Measurements from ENCODE around the gene PDLIM1.

DNA sequence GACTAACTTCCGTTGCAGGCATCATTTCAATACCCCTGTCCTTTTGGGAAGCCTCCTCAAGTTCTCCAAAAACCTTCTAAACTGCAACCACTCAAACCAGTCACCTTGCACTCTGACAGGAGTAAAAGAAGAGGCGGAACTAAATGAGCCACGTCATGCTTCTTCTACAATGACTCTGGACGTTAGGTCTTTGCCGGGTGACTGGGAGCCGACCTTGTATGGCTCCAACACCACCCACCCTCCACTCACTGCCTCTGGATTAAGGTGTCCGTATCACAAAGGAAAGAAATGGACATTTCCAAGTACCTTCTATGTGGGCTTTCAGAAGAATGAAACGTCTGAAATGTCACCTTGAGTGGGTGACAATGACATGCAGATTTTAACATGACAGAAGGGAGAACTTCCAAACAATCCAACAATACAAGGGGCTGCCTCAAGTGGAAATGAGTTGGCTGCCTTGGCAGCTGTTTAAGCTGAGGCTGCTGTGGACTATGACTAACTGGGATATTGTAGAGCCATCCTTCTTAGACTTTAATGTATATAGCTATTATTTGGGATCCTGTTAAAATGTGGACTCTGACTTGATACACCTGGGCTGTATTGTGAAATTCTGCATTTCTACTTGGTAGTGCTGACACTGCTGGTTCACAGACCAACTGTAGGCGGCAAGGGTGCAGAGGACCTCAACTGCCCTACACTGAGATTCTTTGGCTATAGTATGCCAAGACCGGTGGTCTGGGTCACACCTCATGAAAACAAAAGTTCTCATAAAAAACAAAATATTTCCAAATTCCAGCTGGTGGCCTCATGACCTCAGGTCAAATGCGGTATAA is 33.8 kb upstream of the PDLIM1 start:
- TF ChIP-seq, protein P1, sequence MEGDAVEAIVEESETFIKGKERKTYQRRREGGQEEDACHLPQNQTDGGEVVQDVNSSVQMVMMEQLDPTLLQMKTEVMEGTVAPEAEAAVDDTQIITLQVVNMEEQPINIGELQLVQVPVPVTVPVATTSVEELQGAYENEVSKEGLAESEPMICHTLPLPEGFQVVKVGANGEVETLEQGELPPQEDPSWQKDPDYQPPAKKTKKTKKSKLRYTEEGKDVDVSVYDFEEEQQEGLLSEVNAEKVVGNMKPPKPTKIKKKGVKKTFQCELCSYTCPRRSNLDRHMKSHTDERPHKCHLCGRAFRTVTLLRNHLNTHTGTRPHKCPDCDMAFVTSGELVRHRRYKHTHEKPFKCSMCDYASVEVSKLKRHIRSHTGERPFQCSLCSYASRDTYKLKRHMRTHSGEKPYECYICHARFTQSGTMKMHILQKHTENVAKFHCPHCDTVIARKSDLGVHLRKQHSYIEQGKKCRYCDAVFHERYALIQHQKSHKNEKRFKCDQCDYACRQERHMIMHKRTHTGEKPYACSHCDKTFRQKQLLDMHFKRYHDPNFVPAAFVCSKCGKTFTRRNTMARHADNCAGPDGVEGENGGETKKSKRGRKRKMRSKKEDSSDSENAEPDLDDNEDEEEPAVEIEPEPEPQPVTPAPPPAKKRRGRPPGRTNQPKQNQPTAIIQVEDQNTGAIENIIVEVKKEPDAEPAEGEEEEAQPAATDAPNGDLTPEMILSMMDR (IDR thresholded peaks at IDR 0.05) = no peak
- no peak for TF ChIP-seq POLR2A (IDR thresholded peaks at IDR 0.05)
